HG03432 (cell line): ENCODE measurements around the gene SLC9A3.

ENCODE experiments used
- ATAC-seq: cut with Tn5 transposase; IDR thresholded peaks from one replicate; pipeline ENCODE4 v1.9.1; 2021; ENCODE audit warnings: mild to moderate bottlenecking, moderate library complexity; ENCODE audit not compliant: unreplicated experiment

SLC9A3 gene

DNA sequence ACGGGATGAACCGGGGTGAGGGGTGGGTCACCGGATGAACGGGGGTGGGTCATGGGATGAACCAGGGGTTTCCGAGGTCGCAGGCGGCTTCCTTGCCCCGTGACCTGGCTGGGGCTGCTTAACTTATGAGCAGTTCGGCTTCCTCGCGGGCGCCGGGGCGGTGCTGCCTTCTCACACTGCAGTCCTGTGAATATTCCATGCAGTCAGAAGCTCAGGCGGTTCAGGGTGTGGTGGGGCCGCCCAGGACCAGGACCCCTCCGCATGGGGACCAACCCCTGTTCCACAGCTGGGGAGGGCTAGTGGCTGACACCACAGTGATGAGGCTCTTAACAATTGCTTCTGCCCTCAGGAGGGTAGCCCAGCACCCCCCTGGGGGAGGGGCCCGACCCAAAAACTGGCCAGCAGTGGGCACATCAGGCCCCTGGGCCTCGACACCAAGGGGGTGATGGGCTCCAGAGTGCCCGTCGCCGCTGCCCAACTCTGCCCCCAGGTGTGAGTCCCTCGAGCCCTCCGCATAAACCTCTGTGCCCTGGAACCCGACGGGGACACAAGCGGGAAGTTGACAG lies 30.9 kb upstream of the SLC9A3 start:
- no peak for ATAC-seq

DNA sequence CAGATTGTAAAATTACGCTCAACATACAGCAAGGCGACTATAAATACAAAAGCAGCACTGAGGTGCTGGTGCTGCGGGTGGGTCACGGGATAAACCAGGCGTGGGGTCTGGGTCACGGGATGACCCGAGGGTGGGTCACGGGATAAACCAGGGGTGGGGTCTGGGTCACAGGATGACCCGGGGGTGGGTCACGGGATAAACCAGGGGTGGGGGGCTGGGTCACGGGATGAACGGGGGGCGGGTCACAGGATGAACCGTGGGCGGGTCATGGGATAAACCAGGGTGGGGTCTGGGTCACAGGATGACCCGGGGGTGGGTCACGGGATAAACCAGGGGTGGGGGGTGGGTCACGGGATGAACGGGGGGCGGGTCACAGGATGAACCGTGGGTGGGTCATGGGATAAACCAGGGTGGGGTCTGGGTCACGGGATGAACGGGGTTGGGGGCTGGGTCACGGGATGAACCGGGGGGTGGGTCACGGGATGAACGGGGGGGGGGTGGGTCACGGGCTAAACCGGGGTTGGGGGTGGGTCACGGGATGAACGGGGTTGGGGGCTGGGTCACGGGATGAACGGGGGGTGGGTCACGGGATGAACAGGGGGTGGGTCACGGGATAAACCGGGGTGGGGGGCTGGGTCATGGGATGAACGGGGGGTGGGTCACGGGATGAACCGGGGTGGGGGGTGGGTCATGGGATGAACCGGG lies 30.2 kb upstream of the SLC9A3 start:
- no peak for ATAC-seq

DNA sequence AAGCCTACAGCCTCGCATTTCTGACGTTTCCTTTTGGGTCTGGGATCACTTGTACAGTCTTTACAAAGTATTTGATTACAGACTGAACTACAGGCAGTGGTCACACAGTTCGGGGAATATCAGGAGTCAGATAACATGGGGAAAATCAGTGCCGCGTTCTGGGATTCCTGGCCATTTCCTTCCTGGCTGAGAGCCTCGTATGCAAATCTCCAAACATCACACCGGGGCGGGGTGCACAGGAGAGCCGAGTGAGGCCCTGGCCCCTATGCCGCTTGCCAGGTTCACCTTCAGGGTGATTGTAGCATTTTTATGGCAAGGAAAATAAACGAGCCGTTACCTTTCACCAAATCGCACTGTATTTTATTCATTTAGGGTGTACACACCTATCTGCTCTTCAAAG lies 29.6 kb upstream of the SLC9A3 start:
- no peak for ATAC-seq

DNA sequence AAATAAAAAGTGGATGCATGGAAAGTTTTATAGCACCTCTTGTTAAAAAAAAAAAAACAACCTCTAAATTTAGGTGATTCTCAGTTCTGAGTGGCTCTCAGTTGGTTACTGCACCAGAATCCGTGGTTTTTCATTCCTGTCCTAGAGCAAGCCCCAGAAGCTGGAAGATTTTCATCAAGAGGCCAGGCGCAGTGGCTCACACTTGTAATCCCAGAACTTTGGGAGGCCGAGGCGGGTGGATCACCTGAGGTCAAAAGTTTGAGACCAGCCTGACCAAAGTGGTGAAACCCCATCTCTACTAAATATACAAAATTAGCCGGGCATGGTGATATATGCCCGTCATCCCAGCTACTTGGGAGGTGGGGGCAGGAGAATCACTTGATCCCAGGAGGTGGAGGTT lies 27.2 kb upstream of the SLC9A3 start:
- no peak for ATAC-seq

DNA sequence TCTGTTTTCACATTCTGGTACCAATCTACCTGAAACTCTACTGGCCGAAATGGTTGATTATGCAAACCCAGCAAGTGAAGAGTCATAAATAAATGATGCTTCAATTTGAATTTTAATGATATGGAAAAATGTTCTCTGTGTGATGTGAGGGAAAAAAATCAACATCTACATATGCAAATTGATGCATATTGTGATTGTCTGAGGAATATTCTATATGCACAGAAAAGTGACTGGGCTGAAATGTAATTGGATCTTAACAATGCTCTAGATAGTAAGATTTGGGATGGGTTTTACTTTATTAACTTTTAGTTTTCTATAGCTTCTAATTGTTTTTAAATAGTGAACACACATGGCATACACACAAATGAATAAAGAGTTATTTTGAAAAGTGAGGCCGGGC lies 25.0 kb upstream of the SLC9A3 start:
- ATAC-seq = no peak

DNA sequence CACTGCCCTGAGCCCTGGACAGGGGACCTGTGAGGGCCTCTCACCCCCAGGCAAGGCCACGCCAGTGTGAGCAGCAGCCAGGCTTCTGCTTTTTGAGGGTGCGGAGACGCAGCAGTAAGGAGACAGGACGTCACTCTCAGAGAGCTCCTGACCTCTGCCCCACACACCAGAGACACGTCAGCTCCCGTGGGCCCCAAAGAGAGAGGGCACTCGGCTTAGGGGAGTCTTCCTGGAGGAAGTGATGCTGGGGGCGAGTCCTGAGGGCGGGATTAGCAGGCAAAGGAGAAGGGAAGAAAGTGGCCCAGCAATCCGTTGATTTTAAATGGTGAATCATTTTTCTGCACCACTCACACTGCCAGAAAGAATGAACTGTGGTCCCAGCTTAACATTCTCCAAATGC lies 24.0 kb upstream of the SLC9A3 start:
- no peak for ATAC-seq

DNA sequence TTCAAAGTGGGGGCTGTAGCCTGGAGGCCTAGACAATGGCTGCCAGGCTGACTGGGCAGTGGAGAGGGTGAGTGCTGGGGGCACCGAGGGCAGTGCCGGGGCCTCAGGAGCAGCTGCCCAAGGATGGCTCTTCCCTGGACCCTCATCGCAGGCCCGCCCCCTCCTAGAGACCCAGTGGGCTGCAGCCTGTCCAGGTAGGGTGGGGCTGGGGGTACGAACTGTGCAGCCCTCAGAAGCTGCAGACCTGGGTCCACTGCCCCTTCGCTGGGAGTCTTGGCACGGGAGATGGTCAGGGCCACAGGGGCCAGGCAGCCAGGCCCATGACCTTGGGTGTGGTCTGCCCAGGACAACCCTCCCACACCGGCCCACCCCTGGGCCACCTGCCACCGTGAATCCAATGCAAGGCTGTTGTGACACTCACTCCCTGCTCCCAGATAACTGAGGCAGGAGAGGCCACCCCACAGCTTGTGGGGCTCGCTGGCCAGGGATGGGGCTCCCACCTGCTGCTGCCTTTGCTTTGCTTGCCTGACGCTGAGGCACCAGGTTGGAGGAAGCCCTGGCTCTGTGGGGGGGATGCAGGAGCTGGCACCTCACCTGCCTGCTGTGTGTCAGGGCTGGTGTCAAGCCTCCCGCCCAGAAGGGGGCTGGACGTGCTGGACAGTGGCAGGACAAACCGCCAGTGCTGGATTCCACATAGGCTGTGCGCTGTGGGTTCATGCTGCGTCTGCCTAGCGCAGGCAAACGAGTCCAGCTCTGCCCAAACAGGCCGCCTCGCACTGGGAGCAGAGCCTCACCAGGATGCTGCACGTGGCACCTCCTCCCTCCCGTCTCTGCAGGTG lies 23.1 kb upstream of the SLC9A3 start:
- ATAC-seq = no peak

DNA sequence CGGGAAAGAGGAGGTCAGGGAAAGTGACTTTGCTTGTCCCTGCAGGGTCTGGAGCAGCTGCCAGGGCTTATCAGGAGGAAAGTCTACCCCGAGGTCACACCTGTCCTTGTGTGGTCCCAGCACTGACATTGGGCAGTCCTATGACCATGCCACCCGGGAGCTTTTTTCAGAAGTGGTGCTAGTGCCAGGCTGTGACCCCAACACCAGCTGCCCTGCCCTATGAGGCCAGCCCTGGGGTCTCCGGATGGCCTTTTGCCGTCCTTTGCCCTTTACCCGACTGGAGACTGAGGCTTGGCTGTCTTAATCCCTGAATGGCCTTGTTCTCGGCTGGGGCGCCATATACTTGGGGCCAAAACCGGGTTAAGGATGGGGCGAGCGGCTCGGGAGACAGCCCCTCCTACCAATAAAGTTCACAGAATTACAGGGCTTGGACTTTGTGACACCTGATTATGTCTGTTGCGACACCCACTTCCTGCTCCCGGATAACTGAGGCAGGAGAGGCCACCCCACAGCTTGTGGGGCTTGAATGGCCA lies 22.2 kb upstream of the SLC9A3 start:
- no peak for ATAC-seq

DNA sequence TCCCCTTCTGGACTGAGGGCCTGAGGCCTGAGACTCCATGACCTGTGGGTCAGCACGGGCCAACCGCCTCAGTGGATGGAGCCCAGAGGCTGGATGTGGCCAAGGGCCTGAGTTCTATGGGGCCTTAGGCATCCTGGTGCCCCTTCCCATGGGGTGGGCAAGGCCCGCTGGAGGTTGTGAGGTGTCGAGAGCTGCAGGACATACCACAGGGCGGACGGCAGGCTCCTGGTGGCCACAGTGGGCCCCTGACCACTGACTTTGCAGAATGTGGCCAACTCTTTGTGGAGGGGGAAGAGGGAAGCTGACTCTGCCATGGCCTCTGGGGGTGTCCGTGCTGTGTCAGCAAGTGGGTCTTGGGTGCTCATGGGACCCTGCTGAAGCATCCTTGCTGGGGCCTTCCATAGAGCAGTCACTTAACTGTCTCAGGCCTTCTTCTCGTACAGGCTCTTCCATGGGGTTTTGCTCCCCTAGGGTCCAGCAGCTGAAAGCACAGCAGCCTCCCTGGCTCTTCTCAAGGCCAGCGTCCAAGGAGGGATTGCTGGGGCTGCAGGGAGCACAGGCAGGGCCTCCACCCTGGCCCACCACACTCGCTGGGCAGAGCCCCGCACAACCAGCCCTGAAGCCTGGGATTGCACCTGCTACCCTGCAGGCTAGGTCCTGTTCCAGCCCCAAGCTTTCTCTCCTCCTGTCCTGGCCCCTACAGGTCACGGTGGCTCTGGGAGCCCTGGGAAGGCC lies 21.6 kb upstream of the SLC9A3 start:
- ATAC-seq = no peak

DNA sequence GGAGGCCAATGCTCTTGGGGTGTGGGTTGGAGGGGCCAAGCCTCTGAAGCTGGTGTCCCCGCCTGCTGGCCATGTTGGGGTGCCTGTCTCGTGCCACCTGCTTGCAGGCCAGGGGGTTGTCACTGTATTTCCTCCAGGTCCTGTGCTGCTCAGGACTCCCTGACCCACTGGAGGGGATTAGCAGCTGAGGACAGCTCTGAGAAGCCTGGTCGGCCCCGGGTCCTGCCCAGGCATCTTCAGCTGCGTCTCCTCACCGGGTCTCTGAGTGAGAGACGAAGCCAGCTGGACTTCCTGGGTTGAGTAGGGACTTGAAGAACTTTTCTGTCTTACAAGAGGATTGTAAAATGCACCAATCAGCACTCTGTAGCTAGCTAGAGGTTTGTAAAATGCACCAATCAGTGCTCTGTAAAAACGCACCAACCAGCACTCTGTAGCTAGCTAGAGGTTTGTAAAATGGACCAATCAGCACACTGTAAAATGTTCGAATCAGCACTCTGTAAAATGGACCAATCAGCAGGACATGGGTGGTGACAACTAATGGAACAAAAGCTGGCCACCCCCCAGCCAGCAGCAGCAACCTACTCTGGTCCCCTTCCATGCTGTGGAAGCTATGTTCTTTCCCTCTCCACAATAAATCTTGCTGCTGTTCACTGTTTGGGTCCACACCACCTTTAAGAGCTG lies 20.6 kb upstream of the SLC9A3 start:
- no peak for ATAC-seq

DNA sequence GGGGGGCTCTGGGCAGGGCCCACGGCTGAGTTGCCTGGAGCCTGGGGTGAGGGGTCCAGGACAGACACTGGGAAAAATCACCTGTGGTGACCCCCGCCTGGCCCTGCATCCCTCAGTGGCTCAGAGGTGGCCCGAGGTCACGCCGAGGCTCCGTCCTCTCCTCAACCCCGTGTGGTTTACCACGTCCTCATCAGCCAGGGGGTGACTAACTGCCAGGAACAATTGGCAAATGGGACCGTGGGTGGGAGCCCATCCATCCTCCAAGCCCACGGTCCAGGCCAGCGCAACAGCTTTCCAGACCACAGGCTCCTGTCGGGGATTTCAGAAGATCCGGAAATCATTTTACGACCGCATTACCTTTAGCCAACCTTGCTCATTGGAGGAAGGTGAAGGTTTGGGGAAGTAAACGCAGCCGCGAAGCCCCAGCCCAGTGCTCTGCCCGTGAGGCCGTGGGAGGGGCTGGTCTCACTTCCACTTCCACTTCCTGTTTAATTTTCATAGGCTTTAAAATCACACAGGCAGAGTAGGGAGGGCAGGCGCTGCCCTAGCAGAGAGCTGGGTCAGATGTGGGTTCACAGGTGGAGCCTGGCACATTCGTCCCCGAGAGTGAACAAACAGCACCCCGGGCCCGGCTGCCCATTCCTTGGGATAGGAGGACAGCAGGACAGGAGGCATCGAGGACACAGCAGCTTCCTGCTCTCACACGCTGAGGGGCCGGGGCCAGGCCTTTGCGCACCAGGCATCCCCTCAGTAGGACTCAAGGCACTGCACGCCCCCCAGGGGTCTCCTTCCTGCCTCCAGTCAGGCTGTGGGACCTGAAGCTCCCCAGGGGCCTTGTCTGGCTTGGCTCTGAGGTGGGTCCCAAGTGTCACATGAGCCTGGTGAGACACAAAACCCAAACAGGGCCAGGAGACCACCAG lies 19.8 kb upstream of the SLC9A3 start:
- ATAC-seq = peak; percentile 87

DNA sequence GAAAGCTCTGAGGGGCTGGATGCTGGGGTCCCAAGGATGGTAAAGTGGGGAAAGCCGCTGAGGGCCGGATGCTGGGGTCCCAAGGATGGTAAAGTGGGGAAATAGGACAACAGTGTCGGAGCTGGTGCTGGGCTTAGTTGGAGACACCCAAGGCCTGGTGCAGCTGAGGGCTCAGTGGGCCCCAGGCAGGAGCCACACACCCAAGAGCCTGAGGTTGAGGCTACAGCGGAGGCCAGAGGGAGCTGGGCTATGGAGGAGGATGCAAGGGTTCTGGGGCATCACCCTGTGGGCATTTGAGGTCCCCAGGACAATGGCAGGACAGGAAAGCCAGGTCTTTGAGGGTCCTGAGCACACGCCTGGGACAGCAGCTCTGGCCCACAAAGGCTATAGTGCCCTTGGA lies 19.1 kb upstream of the SLC9A3 start:
- no peak for ATAC-seq

DNA sequence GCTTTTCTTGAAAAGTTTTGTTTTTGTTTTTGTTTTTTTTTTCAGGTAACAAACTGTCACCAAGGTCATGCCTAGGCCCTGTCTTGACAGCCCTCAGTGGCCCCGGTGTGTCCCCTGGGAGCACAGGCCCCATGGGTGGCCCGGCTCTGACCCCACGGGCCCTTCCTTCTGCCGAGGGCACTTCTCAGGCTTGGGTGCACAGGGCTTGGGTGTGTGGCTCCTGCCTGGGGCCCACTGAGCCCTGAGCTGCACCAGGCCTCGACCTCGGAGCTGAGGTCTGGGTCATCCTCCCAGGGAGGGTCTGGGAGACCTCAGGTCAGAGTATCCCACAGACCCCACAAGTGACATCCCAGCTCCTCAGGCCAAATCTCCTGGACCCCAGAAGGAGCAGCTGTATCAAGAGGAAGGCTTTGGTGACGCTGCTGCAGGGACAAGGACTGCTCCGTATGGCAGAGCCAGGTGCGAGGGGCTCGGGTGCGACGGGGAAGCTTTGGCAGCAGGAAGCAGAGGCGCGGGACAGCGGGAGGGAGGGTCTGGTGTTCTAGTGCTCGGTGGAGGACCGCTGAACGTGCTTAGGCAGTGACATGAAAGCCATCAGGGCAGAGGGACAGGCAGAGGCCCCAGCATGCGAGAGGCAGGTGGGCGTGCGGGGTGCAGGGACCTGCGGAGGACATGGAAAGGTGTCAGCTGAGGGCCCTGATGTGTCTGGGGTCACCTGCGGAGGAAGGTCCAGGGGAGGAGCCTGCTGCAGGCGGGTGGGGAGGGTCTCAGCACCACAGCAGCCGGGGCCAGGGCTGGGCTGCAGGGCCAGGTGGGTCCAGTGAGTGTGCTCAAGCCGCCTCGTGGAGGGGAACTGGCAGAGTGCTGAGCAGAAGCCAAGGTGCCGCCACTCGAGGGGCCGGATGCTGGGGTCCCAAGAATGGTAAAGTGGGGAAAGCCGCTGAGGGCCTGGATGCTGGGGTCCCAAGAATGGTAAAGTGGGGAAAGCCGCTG lies 18.4 kb upstream of the SLC9A3 start:
- no peak for ATAC-seq

DNA sequence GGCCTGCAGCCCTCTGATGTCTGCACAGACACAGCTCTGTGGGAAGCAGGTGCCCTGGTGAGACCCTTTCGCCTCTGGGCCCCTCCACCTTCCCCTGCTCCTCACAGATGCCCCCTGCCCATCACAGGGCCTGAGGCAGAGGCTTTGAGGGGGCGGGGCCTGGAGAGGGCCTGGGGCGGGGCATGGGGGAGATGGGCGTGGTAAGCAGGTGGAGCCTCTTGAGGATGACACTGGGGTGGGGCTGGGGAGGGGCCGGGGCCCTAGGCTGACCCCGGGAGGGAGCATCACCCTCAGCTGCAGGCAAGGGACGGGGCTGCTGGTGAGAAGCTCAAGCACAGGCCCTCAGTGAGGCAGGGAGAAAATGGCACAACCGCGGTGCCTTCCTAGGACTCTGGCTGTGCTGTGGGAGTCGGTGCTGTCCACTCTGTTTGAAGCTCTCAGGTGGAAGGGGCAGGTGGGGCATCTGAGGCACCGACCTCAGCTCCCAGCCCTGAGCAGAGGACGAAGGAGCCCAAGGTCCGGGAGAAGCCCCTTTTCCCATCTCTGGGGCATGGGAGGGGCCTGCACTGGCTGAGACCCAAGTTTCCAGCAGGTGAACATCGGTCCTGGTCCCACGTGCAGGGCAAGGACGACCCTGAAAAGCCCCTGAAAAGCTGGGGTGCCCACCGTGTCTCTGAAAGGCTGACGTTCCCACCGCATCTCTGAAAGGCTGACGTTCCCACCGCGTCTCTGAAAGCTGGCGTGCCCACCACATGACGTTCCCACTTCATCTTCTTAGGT lies 17.5 kb upstream of the SLC9A3 start:
- no peak for ATAC-seq

DNA sequence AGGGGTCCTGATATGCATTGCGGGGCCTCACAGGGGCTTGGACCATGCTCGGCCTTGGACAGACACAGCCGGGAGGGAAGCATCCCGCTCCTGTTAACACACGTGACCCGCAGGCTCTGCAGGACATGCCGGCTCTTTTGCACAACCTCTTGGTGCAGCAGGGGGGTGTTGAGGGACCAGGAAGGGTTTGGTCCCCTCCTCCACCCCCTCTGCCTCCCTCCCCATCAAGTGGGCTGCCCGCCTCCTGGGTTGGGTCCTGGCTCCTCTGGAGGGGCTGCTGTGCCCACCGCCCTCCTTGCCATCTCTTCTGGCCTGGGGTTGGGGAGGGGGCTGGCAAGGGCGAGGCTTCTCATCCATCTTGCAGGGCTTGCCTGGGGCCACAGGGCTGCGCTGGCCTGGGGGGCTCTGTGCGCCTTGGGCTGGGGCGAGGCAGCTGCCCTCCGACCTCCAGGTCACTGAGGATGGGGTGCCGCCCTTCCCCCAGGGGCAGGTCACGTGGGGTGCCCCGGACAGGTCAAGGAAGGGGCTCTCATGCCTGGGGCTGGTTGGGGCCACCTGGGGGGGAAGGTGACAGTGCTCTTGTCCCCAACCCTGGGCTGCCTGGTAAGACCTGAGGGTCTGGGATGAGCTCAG lies 16.8 kb upstream of the SLC9A3 start:
- no peak for ATAC-seq

DNA sequence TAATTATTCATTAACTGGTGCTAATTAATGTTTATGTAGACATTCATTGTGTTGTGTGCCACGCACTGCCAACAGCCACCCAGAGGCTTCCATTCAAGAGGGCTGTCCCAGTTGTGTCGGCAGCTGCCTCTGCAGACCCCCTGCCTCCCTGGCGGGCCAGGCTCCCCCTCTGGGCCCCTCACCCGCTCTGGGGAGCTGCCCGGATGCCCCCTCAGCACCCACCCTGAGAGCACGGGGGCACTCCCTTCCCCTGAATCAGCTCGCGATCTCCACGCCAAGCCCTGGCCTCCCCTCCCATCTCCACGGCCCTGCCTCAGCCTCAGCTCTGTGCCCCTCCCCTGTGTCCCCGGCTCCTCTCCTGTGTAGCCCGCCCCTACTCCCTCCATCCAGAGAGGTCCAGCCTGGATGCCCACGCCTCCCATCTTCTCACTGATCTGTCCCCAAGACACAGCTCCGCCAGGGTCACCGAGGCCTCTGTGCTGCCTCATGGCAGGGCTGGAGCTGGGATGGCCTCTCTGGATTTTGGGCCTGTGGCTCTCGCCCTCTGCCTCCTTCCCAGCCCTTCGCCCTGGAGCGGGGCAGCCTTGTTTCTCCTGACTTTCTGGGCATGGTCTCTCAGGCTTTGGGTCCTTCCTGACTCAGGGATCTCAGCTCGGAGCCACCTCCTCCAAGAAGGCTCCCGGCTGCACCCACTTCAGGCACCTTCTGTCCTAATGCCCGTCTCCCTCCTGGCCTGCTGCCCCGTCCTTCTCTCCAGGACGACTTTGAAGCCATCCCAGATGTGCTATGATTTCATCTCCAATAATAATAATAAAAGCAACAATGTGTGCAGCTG lies 16.0 kb upstream of the SLC9A3 start:
- no peak for ATAC-seq
